Stimulated activated CD8-positive, alpha-beta memory T cell treated with anti-CD3 and anti-CD28 coated beads, Interleukin-15, amount 100 ng/mL, for 4 hours (primary cell): ENCODE results near the gene LOXL3.
"Not testable (repeated sequence)": the region's sequence is repeated elsewhere in the genome, so short reads cannot be mapped to it uniquely, and the experiment has no call there.

Source experiments
- DNase-seq, 2 donors: peaks; one replicate each; pipeline ENCODE4 v3.0.0-alpha.2; 2020; ENCODE audit warnings: low read depth in 2 of 2

LOXL3 gene

DNA sequence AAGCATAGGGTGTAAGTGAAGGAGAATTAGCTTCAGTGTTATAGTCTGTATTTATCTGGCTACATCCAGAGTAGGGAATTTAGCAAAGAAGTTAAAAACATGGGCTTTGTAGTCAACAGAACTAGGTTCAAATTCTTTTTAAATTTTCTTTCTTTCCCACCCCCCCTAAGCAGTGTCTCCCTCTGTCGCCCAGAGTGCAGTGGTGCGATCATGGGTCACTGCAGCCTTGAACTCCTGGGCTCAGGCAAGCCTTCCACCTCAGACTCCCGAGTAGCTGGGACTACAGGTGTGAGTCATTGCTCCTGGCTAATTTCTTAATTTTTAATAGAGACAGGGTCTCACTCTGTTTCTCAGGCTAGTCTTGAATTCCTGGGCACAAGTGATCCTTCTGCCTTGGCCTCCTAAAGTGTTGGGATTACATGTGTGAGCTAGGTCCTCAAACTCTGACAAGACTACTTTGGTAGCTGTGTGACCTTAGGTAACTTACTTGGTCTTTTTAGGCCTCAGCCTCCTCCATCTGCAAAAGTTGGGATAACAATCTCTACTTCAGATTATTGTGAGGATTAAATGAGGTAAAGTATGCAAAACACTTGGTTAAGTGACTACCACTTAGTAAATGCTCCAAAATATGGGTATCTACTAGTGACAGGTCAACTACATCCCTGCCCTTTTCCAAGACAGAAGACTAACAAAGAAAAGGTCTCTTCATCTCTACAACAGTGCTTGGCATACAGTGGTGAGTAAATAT lies 18.6 kb upstream of the LOXL3 start:
- DNase-seq: no peak

DNA sequence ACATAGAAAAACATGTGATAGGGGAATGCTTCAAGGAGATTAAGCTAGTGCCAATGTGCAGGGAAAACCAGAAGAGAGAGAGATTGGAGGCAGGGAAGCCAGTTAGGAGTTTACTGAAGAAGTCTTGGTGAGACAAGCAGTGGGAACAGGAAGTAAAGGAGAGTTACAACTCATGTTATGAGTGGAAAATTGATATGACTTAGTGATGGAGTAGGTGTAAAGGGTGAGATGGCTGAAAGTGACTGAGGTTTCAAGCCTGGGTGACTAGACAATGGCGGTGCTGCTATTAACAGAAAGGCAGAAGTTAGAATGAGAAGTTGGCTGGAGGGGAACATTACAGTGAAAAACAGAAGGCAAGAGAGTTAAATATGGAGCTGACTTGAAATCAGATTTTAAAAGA lies 17.3 kb upstream of the LOXL3 start:
- no peak for DNase-seq

DNA sequence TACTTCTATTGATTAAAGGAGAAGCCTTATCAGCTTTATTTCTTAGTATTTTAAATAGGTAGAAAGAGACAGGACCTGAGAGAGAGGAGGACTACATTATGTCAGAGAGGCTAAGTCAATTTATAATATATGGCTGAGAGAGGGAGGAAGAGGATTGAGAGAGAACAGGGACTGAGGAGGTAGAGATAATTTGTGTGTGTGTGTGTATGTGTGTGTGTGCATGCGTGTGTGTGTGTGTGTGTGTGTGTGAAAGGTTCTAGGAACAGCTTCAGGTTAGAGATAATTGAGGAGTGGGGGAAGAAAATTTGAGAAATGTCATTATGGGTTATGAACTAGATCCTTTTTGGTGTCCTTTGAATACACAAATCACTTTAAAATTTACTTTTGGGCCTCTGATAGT lies 15.9 kb upstream of the LOXL3 start:
- no peak for DNase-seq

DNA sequence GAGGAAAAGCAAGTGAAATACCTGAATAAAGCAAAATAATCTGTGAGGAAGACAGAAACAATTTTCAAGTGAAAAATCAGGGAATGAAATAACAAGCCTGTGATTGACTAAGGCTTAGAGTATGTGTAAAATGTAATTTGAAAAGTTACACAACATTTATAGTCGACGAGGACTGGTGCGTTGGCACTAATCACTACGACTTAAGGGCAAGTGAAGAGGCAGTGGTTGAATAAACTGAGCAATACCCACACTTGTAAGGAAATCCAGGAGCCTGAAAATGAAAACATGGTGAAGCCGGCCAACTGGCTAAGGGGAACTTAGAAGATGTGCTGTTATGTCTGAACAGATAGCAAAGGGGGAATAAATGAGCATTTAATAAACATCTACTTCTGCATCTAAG lies 14.1 kb upstream of the LOXL3 start:
- no peak for DNase-seq

DNA sequence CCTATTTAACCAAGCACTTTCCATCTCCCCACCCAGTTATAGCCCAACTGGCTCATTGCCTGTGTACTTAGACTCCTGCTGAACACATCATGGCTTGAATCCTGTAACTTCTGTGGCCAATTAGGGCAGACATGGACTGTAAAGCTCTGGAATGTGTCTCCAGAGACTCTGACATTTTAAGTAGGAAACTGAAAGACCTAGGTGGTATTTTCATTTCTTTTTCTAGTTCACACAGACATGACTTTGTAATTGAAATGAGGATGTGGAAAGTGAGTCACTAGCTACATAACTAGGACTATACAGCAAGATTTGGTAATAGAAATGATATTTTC lies 13.0 kb upstream of the LOXL3 start:
- no peak for DNase-seq

DNA sequence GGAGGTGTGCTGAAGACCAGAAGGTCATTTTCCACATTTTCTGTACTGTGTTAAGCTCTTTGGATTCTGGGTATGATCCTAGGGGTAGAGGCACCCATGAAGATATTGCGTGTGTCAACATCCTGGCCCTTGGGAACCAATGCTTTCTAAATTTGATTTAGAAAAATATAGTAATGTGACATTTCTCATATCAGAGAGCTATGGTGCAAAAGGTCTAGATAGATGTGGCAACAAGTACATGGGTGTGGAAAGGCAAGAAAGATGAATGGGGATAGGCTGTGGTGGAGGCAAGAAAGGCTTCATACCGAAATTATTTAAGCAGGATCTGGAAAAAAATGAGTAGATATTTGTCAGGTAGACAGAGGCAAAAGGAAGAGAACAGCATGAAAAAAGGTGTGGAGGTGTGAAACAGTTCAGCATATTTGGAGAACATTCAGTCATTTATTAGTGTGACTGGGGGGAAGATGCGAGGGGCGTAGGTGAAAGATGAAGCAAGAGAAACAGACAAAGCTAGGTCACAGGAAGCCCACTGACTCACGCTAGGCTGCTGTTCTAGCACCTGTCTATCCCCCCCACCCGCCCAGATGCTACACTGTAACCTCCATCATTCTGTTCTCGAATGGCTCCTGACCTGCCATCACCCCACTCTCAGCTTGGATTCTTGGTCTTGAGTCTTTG lies 12.5 kb upstream of the LOXL3 start:
- DNase-seq: no peak

DNA sequence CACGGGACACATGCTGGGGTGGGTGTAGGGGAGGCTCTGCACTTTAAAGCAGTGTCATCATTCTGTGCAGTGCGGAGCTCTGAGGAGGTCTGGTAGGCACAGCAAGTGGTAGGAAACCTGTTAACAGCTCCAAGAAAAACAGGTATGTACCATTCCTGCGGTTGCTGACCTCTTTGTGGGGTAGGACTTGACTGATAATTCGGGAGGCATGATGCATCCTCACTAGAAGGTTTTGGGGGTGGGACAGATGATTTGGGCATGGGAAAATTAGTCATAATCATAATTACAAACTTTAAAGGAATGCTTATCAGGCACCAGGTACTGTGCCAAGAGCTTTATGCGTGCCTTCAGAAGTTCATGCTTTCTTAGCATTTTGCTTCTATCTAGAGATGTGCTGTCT lies 10.5 kb upstream of the LOXL3 start:
- DNase-seq: no peak

DNA sequence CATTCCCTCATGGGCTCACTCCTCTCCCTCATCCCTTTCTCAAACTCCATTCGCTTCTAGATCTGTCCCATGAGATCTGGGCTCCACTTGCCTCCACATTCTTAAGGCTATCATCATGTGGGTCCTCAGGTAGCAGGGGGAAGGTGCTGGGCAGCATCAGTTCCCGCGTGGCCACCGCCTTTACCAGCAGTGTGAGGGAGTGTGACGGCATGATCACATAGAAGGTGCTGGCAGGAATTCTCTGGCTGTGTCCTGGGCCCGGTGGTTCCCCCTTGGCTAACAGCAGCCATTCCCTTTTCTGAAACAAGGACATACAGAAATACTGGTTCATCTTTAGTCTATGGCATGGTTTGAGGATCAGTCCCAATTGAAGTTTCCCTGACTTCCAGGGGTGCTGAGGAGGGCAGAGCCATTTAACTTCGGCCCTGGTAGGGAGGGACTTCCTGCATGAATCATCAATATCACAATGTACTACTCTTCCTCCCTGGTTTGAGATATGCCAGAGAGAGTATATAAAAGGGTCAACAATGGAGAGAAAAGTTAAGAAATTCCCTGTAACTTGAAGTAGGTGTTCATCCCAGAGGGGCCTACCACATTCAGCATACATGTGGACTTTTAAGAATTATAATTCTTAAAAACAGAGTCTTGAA lies 8.5 kb upstream of the LOXL3 start:
- DNase-seq: no peak

DNA sequence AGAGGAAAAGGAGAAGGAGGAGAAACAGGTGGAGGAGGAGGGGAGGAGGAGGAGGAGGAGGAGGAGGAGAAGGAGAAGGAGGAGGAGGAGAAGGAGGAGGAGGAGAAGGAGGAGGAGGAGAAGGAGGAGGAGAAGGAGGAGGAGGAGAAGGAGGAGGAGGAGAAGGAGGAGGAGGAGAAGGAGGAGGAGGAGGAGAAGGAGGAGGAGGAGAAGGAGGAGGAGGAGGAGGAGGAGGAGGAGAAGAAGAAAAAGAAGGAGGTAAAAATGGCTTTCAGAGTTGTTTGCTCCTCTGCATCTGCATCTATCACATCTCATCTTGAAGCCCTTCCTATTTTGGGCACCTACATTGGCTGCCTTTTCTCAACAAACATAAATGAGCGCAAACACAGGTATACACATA lies 7.3 kb upstream of the LOXL3 start:
- DNase-seq: not testable (repeated sequence)

DNA sequence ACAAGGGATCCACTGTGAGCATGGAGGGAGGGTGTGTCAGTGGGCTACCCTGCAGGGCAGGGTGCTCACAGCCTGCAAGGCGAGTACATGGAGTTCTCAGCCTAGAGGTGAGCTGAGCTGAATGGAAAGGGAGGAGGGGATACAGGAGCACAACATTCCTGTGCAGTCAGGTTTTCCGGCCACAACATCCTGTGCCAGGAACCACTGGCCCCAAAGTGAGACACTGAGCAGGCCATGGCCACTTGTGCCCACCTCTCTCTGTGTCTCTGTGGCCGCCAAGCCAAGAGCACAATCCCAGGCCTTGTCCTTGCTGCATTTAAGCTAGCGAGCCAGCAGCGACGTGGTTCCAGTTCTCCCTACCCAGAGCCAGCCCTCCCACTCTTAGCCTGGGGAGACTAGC lies 6.8 kb upstream of the LOXL3 start:
- DNase-seq: no peak

DNA sequence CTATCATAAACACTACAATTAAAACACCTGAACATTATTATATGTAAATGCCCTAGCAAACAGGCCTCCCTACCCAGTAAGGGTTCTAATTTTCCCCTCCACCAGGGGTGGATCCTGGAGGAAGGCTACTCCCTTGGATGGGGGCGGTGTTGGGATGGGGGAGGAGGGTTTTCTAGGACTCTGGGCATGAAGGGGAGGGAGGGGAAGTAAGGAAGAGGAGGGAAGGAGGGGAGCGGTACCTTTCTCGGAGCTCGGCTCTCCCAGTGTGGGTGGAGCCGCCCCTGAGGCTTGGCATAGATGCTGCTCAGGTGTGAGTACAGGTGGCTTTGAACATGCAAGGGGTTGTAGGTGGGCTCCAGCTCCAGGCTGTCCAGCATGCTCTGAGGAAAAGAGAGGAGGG lies 6.2 kb upstream of the LOXL3 start:
- no peak for DNase-seq

DNA sequence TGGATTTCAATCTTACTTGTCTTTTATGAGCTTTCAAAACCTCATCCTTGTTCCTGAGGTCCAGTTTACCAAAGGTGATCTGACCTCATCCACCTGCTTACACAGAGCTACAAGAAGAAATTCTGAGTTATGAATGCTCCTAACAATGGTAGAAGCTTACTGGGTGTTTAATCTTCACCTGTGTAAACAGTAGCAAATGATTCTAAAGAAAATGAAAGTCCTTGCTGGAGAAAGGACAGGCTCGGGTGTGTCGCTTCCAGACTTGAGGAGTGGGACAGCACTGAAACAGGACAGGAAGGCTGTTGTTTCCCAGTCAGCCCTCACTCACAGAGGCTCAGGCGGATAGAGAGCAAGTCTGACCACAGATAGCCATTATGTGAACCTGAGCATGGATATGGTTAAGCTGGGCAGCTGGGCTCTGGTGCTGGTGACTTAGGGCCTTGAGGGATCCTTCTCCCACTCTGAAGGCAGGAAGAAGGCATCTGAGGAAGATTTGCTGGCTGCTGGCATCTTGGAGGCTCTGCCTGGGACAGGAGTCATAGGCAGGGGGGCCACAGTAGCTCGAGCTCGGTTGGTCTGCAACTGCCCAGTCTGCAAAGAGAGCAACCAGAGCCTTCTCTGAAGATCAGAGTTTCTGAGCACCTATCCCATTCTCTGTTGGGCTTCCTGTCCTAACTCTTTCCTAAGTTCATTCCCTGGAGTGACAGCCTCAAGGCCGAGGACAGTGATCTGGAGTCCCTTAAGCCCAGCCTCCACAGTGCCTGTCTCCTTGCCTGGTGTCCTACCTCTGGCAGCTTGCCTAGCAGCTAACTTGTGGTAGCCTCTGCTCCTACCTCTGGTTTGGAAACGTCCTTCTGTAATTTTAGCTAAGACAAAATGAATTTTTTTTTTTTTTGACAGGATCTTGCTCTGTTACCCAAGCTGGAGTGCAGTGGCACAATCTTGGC lies 4.8 kb upstream of the LOXL3 start:
- no peak for DNase-seq

DNA sequence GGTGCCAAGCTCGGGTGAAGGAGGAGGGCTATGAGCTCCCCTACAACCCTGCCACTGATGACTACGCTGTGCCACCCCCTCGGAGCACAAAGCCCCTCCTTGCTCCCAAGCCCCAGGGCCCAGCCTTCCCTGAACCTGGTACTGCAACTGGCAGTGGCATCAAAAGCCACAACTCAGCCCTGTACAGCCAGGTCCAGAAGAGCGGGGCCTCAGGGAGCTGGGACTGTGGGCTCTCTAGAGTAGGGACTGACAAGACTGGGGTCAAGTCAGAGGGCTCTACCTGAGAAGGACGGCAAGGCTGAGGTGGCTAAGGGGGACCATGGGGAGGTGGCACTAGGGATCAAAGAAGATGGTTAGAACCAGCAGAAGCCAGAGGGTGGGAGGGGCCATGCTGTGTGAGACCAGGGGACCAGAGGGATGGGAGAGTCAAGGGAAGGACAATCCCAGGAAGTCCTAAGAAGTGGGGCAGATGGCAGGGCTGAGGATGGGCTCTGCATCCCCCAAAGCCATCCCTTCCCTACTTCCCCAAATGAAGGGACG lies 3.2 kb upstream of the LOXL3 start:
- no peak for DNase-seq

DNA sequence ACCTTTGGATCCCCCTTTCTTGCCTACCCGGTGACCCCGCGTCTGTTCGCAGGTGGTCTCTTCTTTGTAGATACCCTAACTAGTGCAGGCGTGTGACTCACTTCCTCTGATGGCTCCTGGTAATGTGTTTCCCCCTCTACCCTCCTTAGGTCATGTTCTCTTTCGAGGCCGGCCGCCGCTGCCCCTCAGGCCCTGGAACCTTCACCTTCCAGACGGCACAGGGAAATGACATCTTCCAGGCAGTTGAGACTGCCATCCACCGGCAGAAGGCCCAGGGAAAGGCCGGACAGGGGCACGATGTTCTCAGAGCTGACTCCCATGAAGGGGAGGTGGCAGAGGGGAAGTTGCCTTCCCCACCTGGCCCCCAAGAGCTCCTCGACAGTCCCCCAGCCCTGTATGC lies 2.4 kb upstream of the LOXL3 start:
- no peak for DNase-seq

DNA sequence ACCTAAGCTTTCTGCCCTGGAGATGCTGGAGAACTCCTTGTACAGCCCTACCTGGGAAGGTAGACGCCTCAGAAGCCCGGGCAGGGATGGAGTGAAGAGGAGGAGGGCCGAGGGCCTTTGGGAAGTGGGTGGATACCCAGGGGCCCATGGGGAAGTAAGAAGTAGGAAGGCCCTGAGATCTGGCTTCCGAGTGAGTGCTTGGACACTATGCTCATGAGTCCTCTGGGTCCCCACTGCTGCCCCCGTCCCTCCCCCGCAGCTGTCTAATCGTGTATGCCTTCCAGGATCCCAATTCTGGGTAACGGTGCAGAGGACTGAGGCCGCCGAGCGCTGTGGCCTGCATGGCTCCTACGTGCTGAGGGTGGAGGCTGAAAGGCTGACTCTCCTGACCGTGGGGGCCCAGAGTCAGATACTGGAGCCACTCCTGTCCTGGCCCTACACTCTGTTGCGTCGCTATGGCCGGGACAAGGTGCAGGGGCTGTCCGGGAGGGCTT lies 1.9 kb upstream of the LOXL3 start:
- DNase-seq: no peak

DNA sequence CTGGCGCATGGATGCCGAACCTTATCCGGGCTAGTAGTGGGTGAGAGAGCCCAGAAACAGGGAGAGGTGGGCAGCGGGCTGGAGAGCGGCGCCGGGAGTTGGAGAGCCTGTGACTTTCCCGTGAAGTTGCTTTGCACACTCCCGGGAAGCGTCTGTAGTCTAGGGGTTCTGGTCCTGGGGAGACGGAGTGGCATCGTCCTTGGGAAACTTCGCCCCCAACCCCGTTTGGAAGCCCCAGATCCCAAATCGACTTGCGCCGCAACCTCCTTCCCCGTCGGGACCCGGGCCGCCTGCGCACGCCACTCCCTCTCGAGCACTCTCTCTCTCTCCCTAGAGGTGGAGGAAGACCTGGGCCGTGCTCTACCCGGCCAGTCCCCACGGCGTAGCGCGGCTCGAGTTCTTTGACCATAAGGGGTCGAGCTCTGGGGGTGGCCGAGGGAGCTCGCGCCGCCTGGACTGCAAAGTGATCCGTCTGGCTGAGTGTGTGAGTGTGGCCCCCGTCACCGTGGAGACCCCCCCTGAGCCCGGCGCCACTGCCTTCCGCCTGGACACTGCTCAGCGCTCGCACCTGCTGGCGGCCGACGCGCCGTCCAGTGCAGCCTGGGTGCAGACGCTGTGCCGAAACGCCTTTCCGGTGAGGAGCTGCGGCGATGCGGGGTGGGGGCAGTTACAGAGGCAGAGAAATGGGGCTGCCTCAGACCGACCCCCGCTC lies 1.2 kb upstream of the LOXL3 start:
- DNase-seq: peak in 1 of 2 donors; percentile 12

DNA sequence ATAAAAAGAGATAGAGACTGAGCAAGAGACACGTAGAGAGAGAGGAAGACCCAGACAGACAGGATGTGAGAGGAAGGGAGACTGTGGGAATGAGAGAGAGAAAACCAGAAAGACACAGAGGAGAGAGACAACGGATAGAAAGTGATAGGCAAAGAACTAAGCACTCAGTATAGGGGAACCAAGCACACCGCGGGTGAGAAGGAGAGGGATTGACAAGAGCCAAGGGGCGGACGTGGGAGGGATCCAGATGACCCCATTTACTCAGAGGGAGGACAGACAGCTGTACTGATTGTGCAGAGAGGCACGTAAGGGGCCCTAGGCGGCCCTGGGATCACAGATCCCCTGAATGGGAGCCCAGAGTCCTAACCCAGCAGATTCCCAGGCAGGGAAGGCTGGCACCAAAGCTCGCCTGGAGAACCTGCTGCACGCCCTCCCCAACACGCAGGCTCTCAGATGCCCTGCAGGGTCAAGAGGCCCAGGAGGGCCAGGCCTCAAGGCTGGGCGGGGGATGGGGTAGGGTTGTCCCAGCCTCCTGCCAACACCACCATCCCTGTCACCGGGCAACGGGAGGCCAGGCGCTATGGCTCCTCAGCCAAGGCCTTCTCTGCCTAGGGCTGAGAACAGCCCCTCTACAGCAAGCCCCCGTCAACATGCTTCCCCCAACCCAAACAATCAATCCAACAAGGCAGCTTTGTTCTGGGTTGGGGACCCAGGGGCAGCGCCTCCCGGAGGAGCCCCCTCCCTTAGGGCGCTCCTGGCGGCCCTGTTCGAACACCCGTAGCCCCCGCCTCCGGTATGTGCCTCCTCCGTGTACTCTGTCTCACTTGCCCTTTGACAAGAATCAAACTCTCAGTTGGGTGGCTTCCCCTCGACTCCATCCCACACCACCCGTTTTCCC lies 579 bp downstream of the LOXL3 start:
- DNase-seq: no peak

DNA sequence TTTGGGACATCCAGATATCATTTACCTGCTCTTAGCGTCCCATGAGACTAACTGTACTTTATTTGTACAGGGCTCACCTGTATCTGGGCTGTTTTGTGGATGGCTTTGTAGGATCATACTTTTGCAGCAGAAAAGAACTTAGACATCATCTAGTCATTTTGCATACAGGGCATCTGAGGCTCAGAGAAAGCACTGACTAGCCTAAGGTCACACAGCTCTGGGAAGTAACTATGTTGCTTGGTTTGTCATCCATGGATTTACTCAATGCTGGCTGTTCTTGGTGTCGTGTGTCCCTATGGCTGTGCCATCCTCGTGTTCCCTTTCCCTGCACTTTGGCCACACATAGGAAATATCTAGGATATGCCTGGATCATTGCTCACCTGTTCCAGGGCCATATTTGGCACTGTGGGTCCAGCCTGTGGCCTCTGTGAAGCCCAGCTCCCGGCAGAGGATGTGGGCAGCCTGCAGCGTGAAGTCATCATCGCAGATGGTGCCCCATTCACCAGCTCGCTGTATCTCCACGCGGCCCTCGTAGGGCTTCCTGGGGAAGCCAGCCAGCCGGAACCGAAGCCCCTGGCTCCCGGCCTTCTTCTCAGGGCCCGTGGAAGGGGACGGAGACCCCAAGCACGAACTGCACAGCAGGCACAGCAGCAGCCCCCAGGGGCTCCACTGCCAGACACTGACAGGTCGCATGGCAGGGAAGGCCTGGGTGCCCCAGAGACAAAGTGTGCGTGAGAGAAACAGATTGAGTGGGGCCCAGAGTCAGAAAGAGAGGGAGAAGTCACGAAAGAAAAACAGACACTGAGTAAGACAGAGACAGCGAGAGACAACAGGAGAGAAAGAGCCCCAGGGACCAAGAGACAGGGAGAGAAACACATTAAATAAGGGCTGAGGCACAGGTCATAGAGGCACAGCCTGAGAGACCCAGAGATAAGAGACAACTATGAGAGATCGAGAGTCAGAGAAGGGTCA lies 1.5 kb downstream of the LOXL3 start:
- DNase-seq: no peak

DNA sequence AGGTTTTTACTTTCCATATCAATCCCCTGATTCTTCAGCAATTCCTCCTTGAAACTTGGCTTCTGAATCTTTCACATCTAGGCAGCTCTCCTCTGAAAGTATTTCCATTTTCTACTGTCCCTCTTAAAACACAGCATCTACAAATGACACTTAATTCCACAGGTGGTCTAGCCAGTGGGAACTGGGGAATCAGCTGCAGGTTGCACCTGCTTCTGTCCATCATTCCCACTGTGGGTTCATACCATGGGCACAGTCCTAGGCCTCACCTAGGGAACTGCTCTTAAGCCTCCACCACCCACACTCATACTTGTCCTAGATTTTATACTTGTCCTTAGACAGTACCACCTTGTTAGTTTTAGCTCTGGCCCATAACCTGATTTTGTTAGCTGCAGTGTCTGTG lies 2.2 kb downstream of the LOXL3 start:
- DNase-seq: no peak
